ENCODE measurements around the gene KCNG2. TPM values are rescaled to one million over a fixed set of nuclear protein-coding genes. Genes with fewer than 3 reads are reported as not detected.

Gene KCNG2
- total and polyA plus RNA-seq, 2 of the 8 experiments (the other 6 are each of a cell fraction or from before 2014, with no cell fraction given): 0.19 to 0.74 TPM

DNA sequence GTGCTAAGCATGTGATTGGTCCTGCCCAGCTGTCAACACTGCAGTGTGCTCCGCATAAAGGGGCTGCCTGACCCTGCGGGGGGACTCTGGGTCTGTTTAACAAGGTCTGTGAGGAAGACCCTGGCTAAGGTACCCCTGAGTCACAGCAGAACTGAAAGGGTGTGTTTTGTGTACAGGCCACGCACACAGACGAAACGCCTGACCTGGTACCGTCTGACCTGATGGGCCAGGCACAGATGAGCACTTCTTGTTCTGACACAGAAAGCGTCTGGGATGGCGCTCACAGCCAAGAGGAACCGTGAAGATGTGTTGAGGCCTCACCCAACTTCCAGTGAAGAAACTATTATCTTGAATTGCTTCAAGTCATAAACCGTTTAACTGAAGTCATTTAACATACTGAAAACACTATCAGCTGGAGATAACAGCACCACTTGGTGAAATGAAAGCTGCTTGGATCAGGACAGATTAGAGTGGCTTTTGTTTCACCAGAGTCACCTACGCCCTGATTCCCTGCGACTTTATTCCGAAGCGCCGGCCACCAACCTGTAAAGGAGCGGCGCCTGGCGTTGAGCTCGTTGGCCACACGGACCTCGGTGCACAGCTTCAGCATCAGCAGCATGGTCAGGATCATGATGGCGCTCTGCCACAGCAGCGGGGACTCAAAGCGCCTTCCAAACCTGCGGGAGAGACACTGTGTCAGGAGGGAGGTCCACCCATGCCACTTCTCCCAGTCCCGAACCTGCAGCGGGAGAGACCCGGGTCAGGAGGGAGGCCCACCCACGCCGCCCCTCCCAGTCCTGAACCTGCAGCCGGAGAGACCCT, 145.3 kb downstream of the KCNG2 start:
- Histone ChIP-seq H3K4me3 (ENCODE audit: extremely low read depth in 1 of 4, insufficient read depth in 2 of 4, low read depth in 3 of 4, low read length in 4 of 4) (no peak overlapping the region), H4K8ac (ENCODE audit: extremely low read depth, insufficient read depth, low read length) (no peak overlapping the region), H3K27me3 (replicated peaks in 1 of 4; ENCODE audit: control insufficient read depth in 3 of 4, extremely low read depth in 1 of 4, insufficient read depth in 3 of 4, low read length in 3 of 4) (no peaks in the 10 kb centered on the region; a peak in 2 of 7 replicates), H3K79me1 (ENCODE audit: low read depth, low read length) (0 out of 2 replicates have a peak, but pooled peaks cover 3% of the 10 kb centered on the region), H3K14ac (ENCODE audit: insufficient read length) (no peak overlapping the region), H3K23me2 (ENCODE audit: low read depth, low read length) (no peaks in the 10 kb centered on the region), H2BK20ac (ENCODE audit: low read length) (no peak overlapping the region), H3K56ac (replicated peaks; ENCODE audit: insufficient read length, low read depth, low read length) (no peak overlapping the region), H3K36me3 (ENCODE audit: control insufficient read depth in 2 of 4, insufficient read depth in 4 of 4, low read length in 3 of 4) (no peaks in the 10 kb centered on the region; a peak in 1 of 8 replicates), H2BK12ac (ENCODE audit: low read depth, low read length) (no peak overlapping the region), H3K9me3 (ENCODE audit: insufficient read depth in 2 of 2, low read depth in 1 of 2, low read length in 1 of 2) (no peaks in the 10 kb centered on the region), H2AK5ac (ENCODE audit: low read depth, low read length) (no peak overlapping the region), H3K23ac (ENCODE audit: insufficient read length) (no peak overlapping the region), H4K91ac (replicated peaks; ENCODE audit: insufficient read length, low read length) (no peak overlapping the region), H3K18ac (ENCODE audit: extremely low read depth, low read length) (no peak overlapping the region), H4K20me1 (replicated peaks in 1 of 2; ENCODE audit: control insufficient read depth in 1 of 2, insufficient read depth in 2 of 2, low read length in 2 of 2) (peaks cover 5 to 19% of the 10 kb centered on the region in 2 experiments), H3K4ac (replicated peaks; ENCODE audit: insufficient read length, low read depth, low read length) (no peak overlapping the region), H2AFZ (ENCODE audit: low read length) (no peak overlapping the region), H3K4me1 (replicated peaks in 1 of 4; ENCODE audit: control insufficient read depth in 3 of 4, insufficient read depth in 4 of 4, low read length in 3 of 4) (peaks cover 0 to 13% (median 8%) of the 10 kb centered on the region in 4 experiments; a peak in 4 of 7 replicates), H3K4me2 (ENCODE audit: insufficient read depth in 1 of 2, low read depth in 2 of 2, low read length in 2 of 2) (no peak overlapping the region), H3K27ac (ENCODE audit: low read depth, low read length) (no peak overlapping the region), H2BK5ac (ENCODE audit: low read depth, low read length) (no peak overlapping the region), H3K79me2 (ENCODE audit: control insufficient read depth in 1 of 2, insufficient read depth in 2 of 2, low read length in 2 of 2) (peaks cover 0 to 3% of the 10 kb centered on the region in 2 experiments; a peak in 1 of 4 replicates), H2BK15ac (ENCODE audit: low read length) (no peak overlapping the region), H4K5ac (ENCODE audit: insufficient read length, low read depth, low read length) (no peak overlapping the region), H3K9ac (replicated peaks in 1 of 4; ENCODE audit: extremely low read depth in 1 of 4, low read depth in 3 of 4, low read length in 3 of 4) (no peak overlapping the region), H2BK120ac (replicated peaks; ENCODE audit: low read depth, low read length) (no peak overlapping the region)
- ChIA-PET POLR2A (ENCODE audit: partially characterized antibody) (interaction anchor here (1.6 to 1.7 kb wide), 2 partner anchors 10 to 25 kb away, joined by 3 to 4 read pairs; no protein-coding TSS in a partner anchor), CTCF (ENCODE audit: partially characterized antibody) (interaction anchor here (0.7 to 1.7 kb wide), 4 partner anchors 9 to 25 kb away, joined by 3 to 4 read pairs (median 4); no protein-coding TSS in a partner anchor)
- DNase-seq (ENCODE audit: low read depth in 1 of 2, low spot score in 2 of 2) (no peak), FAIRE-seq (no peak)
- 88% methylated on average over 27 of the region's 31 CpGs; no CpG with 5 or more reads in 1 of the 2 experiments for WGBS, 2 experiments (ENCODE audit: extremely low coverage in 1 of 2, insufficient coverage in 1 of 2, insufficient read length in 1 of 2, insufficient replicate concordance in 2 of 2, low coverage in 1 of 2, low lambda C conversion rate in 2 of 2, missing lambda C conversion rate in 1 of 2)
- no peak for TF ChIP-seq TEAD4 (IDR thresholded peaks at IDR 0.05; ENCODE audit: low read depth, low read length)

Data from H1 (cell line).